Epithelial cell of esophagus (primary cell): ENCODE results near the gene GLTPD2.

Experiments used
- DNase-seq: peaks from one replicate; pipeline ENCODE4 v3.0.0; 2010; ENCODE audit warnings: low read depth
- H3K4me3 ChIP-seq: 2 replicates; pipeline ENCODE4 v1.5.1; 2011; ENCODE audit warnings: mild to moderate bottlenecking, low read length, control low read depth
- CTCF ChIP-seq: IDR thresholded peaks from 2 replicates; pipeline ENCODE4 v1.5.1; 2011; ENCODE audit warnings: low read depth, mild to moderate bottlenecking, low read length, control low read depth, inconsistent platforms; ENCODE audit not compliant: insufficient read depth; ENCODE audit errors: missing control alignments

GLTPD2 gene

GRCh38 chr17:4750606-4751005 is 38.2 kb upstream of the GLTPD2 start:
- no peak for TF ChIP-seq CTCF
- no peak for DNase-seq
- no peak overlapping the region for H3K4me3 ChIP-seq

GRCh38 chr17:4751932-4752331 is 36.8 kb upstream of the GLTPD2 start:
- H3K4me3 ChIP-seq, result no peak overlapping the region
- DNase-seq, result no peak
- no peak for TF ChIP-seq CTCF

- H3K4me3 ChIP-seq, result no peak overlapping the region
- no peak for DNase-seq
- TF ChIP-seq CTCF, result no peak
Measured at GRCh38 chr17:4753392-4753791, 35.4 kb upstream of the GLTPD2 start.

GRCh38 chr17:4759776-4760236 is 29.0 kb upstream of the GLTPD2 start:
- no peak for TF ChIP-seq CTCF
- DNase-seq, result no peak
- H3K4me3 ChIP-seq, result no peak overlapping the region

- no peak for DNase-seq
- no peak for TF ChIP-seq CTCF
- no peak overlapping the region for H3K4me3 ChIP-seq
Measured at GRCh38 chr17:4764595-4764994, 24.2 kb upstream of the GLTPD2 start.

- TF ChIP-seq CTCF, result no peak
- DNase-seq, result no peak
- H3K4me3 ChIP-seq, result no peak overlapping the region
Measured at GRCh38 chr17:4766201-4766600, 22.6 kb upstream of the GLTPD2 start.

- no peak for DNase-seq
- no peak for TF ChIP-seq CTCF
- H3K4me3 ChIP-seq, result no peak overlapping the region
Measured at GRCh38 chr17:4766723-4767122, 22.0 kb upstream of the GLTPD2 start.
